Activated naive CD4-positive, alpha-beta T cell treated with anti-CD3 and anti-CD28 coated beads, Interleukin-2, amount 10 ng/mL, durations not matched to agents 7 days and 5 days (primary cell): ENCODE data around the gene RBPMS2.
"Not testable (repeated sequence)": the region's sequence is repeated elsewhere in the genome, so short reads cannot be mapped to it uniquely, and the experiment has no call there.

ENCODE experiments used
- CTCF ChIA-PET: fragments of 350-600 bp; sonication (Branson Sonifier 250); formaldehyde crosslinking; loops from one replicate; lab custom pipeline; 2021; ENCODE audit warnings: antibody characterized with exemption; lab: Charles Lee
- DNase-seq: peaks from one replicate; pipeline ENCODE4 v3.0.0-alpha.2; 2020
- H3K27ac Mint-ChIP-seq: one replicate; pipeline ENCODE4 v1.8.0; 2021; ENCODE audit warnings: mild to moderate bottlenecking, moderate library complexity, mixed read lengths
- H3K27me3 Mint-ChIP-seq: one replicate; pipeline ENCODE4 v1.8.0; 2021; ENCODE audit warnings: mild to moderate bottlenecking, mixed read lengths
- H3K36me3 Mint-ChIP-seq: one replicate; pipeline ENCODE4 v1.8.0; 2021; ENCODE audit warnings: mixed read lengths
- H3K4me1 Mint-ChIP-seq: one replicate; pipeline ENCODE4 v1.8.0; 2021; ENCODE audit warnings: mixed read lengths
- H3K4me3 Mint-ChIP-seq: one replicate; pipeline ENCODE4 v1.8.0; 2021; ENCODE audit warnings: mild to moderate bottlenecking, moderate library complexity, mixed read lengths
- H3K9me3 Mint-ChIP-seq: one replicate; pipeline ENCODE4 v1.8.0; 2021; ENCODE audit warnings: mixed read lengths

Gene RBPMS2

GRCh38 chr15:64775551-64776401 lies at the start of gene RBPMS2:
Gene RBPMS2 (minus strand): TSS chr15:64775589. CDS start chr15:64775319, 270 bp downstream.
- CTCF ChIA-PET, result interaction anchor here (0.9 kb wide), 1 partner anchor 34 kb away, joined by 3 read pairs; no protein-coding TSS in a partner anchor
- Mint-ChIP-seq H3K27me3 (peaks cover 95% of the 10 kb centered on the region), H3K4me1 (peaks cover 12% of the 10 kb centered on the region), H3K4me3 (peak within 1 kb of the TSS; percentile 69), H3K9me3 (no peaks in the 10 kb centered on the region), H3K36me3 (no peaks in the 10 kb centered on the region), H3K27ac (no peak within 1 kb of the TSS)
- peak; percentile 29 for DNase-seq

- Mint-ChIP-seq H3K27me3 (no peaks in the 10 kb centered on the region), H3K27ac (peak overlapping the region; percentile 92), H3K36me3 (peaks cover 23% of the 10 kb centered on the region), H3K4me1 (peaks cover 44% of the 10 kb centered on the region), H3K4me3 (peak overlapping the region; percentile 88), H3K9me3 (no peaks in the 10 kb centered on the region)
- no peak for DNase-seq
- CTCF ChIA-PET, result interaction anchor here (1.0 to 1.3 kb wide), 4 partner anchors 11 to 69 kb away, joined by 3 to 8 read pairs (median 4); partner anchors contain the start of gene PLEKHO2
Observed at GRCh38 chr15:64824929-64825430, 49.6 kb upstream of the RBPMS2 start.

DNA sequence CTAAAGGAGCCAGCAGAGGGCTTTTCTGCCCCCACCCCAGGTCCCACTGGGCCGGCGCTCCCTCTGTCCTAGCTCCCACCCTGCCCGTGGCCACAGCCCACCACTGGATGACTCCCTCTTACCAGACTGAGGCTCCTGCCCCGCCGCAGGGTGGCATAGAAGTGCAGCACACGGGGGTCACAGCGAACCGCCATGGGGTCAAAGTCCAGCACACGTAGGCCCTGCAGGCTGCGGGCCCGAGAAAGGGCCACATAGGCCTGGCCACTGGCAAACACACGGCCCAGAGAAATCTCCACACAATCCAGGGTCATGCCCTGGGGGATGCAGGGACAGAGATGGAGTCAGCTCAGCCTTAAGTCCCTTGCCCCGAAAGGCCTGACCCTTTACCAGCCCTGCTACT lies 41.1 kb upstream of the RBPMS2 start:
- H3K36me3 Mint-ChIP-seq, result peaks cover 26% of the 10 kb centered on the region
- CTCF ChIA-PET, result interaction anchor here (1.2 to 1.7 kb wide), 2 partner anchors 19 to 130 kb away, joined by 4 to 5 read pairs; no protein-coding TSS in a partner anchor
- no peak for DNase-seq
- H3K4me1 Mint-ChIP-seq, result peaks cover 2% of the 10 kb centered on the region
- no peaks in the 10 kb centered on the region for H3K9me3 Mint-ChIP-seq
- peaks cover 5% of the 10 kb centered on the region for H3K27me3 Mint-ChIP-seq
- H3K27ac Mint-ChIP-seq, result no peak overlapping the region
- no peak overlapping the region for H3K4me3 Mint-ChIP-seq

DNA sequence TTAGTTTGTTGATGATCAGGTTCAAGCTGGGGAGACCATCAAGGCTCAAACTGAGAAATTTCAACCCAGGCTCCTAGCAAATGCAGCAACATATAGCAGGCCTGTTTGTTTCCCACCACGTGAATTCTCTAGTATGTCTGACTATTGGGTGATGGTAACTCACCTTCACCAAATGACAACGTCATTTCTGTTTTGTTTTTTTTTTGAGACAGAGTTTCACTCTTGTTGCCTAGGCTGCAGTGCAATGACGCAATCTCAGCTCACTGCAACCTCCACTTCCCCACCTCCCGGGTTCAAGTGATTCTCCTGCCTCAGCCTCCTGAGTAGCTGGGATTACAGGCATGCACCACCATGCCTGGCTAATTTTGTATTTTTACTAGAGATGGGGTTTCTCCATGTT lies 39.6 kb upstream of the RBPMS2 start:
- CTCF ChIA-PET, result interaction anchor here (1.2 kb wide), 2 partner anchors 22 to 128 kb away, joined by 4 read pairs; no protein-coding TSS in a partner anchor
- not testable (repeated sequence) for H3K4me1 Mint-ChIP-seq, H3K9me3 Mint-ChIP-seq, H3K4me3 Mint-ChIP-seq, DNase-seq, H3K27ac Mint-ChIP-seq
- peaks cover 15% of the 10 kb centered on the region for H3K27me3 Mint-ChIP-seq
- peaks cover 17% of the 10 kb centered on the region for H3K36me3 Mint-ChIP-seq

DNA sequence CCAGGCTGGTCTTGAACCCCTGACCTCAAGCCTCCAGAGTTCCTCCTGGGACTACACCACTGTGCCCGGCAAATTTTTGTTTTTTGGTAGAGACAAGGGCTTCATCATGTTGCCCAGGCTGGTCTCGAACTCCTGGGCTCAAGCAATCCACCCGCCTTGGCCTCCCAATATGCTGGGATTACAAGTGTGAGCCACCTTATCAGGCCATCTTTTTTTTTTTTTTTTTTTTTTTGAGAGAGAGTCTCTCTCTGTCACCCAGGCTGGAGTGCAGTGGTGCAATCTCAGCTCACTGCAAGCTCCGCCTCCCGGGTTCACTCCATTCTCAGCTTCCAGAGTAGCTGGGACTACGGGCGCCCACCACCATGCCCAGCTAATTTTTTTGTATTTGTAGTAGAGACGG lies 38.9 kb upstream of the RBPMS2 start:
- peaks cover 16% of the 10 kb centered on the region for H3K36me3 Mint-ChIP-seq
- not testable (repeated sequence) for DNase-seq, H3K4me1 Mint-ChIP-seq, H3K9me3 Mint-ChIP-seq, H3K4me3 Mint-ChIP-seq, H3K27ac Mint-ChIP-seq
- CTCF ChIA-PET, result interaction anchor here (1.2 kb wide), 1 partner anchor 23 kb away, joined by 4 read pairs; no protein-coding TSS in a partner anchor
- peaks cover 21% of the 10 kb centered on the region for H3K27me3 Mint-ChIP-seq

DNA sequence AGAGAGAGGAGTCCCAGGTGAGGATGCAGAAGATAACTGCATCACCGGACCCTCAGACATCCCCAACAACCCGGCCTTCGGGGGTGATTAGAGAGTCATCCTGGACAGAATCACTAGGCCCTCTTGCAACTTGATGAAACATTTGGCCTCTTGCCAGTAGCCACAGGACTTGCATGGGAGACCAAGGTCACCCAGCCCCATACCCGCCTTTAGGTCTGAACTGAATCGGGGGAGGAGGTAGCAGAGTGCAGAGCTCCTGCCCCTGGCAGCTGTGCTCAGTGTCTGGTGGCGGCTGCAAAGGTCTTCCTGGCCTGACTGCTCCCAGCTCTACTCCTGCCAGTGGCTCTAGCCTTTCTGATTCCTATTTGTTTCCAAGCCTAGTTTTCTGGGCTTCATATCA lies 37.7 kb upstream of the RBPMS2 start:
- H3K27me3 Mint-ChIP-seq, result peaks cover 33% of the 10 kb centered on the region
- no peak for DNase-seq
- H3K9me3 Mint-ChIP-seq, result no peaks in the 10 kb centered on the region
- H3K4me1 Mint-ChIP-seq, result no peaks in the 10 kb centered on the region
- no peak overlapping the region for H3K4me3 Mint-ChIP-seq
- CTCF ChIA-PET, result interaction anchor here (0.6 to 0.9 kb wide), 2 partner anchors 24 to 253 kb away, joined by 3 read pairs; no protein-coding TSS in a partner anchor
- no peak overlapping the region for H3K27ac Mint-ChIP-seq
- H3K36me3 Mint-ChIP-seq, result peaks cover 12% of the 10 kb centered on the region

GRCh38 chr15:64810497-64811326 lies 35.3 kb upstream of the RBPMS2 start:
- Mint-ChIP-seq H3K27ac (no peak overlapping the region), H3K4me1 (no peaks in the 10 kb centered on the region), H3K36me3 (peaks cover 6% of the 10 kb centered on the region), H3K27me3 (peaks cover 50% of the 10 kb centered on the region), H3K4me3 (no peak overlapping the region), H3K9me3 (no peaks in the 10 kb centered on the region)
- no peak for DNase-seq
- CTCF ChIA-PET, result interaction anchor here (0.7 to 5.0 kb wide), 19 partner anchors 9 to 116 kb away, joined by 3 to 55 read pairs (median 4); partner anchors contain the start of gene ANKDD1A

- CTCF ChIA-PET, result interaction anchor here (0.6 to 5.0 kb wide), 27 partner anchors 9 to 243 kb away, joined by 3 to 55 read pairs (median 4); partner anchors contain the start of gene PIF1
- no peaks in the 10 kb centered on the region for H3K9me3 Mint-ChIP-seq
- H3K4me3 Mint-ChIP-seq, result no peak overlapping the region
- no peaks in the 10 kb centered on the region for H3K4me1 Mint-ChIP-seq
- peak; percentile 83 for DNase-seq
- H3K27ac Mint-ChIP-seq, result no peak overlapping the region
- peaks cover 51% of the 10 kb centered on the region for H3K27me3 Mint-ChIP-seq
- H3K36me3 Mint-ChIP-seq, result peaks cover 3% of the 10 kb centered on the region
Observed at GRCh38 chr15:64809649-64810496, 34.5 kb upstream of the RBPMS2 start.

DNA sequence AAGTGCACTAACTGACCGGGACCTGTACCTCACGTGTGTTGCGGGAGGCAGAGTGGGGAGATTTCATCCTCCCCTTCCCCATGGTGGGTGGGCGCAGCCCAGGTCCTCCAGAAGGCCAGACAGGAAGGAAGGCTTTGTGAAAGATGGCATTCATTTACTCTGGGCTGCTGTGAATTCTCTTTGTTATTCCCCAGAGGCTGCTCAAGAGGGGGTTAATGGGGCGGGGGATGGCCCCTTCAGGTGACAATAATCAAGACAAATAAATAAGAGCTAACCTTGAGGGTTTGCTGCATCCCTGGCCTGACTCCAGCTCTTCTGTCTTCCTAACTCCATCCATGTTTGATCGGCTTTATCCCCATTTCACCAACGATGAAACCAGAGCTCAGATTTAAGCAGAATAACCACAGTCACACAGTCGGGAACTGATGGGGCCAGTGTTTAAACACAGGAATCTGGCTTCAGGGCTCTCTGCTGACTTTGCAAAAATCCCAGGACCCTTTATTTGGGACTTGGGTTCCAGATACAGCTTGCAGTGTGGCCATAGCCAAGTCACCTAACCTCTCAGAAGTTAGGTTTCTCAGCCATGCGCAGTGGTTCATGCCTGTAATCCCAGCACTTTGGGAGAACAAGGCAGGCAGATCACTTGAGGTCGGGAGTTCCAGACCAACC lies 33.5 kb upstream of the RBPMS2 start:
- CTCF ChIA-PET, result interaction anchor here (0.6 to 5.0 kb wide), 26 partner anchors 8 to 244 kb away, joined by 3 to 55 read pairs (median 4); partner anchors contain the start of gene PIF1
- H3K4me3 Mint-ChIP-seq, result no peak overlapping the region
- no peak for DNase-seq
- H3K4me1 Mint-ChIP-seq, result no peaks in the 10 kb centered on the region
- H3K27ac Mint-ChIP-seq, result no peak overlapping the region
- no peaks in the 10 kb centered on the region for H3K36me3 Mint-ChIP-seq
- H3K9me3 Mint-ChIP-seq, result no peaks in the 10 kb centered on the region
- H3K27me3 Mint-ChIP-seq, result peaks cover 57% of the 10 kb centered on the region

DNA sequence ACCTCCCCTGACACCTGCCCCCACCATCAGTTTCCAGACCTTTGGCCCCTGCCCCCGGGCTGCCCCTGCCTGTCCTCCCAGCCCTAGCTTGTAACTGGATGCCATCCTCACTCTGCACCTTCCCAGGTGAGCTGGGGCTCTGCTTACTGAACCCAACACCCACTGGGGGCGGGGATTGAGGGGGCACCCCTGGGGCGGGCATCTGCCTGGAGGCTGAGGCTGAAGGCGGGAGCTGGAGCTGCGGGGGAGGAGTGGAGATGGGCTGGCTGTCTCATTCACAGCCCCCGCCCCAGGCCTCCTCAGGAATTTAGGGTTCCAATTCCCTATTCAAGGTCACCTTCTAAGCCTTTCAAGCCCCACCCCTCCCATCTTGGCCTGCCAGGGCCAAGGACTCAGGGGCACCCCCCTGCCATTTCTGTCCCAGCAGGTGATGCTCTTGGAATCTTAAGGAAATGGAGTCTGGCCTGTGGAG lies 32.4 kb upstream of the RBPMS2 start:
- Mint-ChIP-seq H3K4me1 (no peaks in the 10 kb centered on the region), H3K9me3 (no peaks in the 10 kb centered on the region), H3K27me3 (peaks cover 59% of the 10 kb centered on the region), H3K27ac (no peak overlapping the region), H3K4me3 (no peak overlapping the region), H3K36me3 (no peaks in the 10 kb centered on the region)
- CTCF ChIA-PET, result interaction anchor here (1.7 to 5.0 kb wide), 3 partner anchors 11 to 74 kb away, joined by 3 to 55 read pairs (median 33); no protein-coding TSS in a partner anchor
- DNase-seq, result no peak

GRCh38 chr15:64807051-64807749 lies 31.8 kb upstream of the RBPMS2 start:
- CTCF ChIA-PET, result interaction anchor here (0.5 to 5.0 kb wide), 5 partner anchors 12 to 601 kb away, joined by 3 to 55 read pairs (median 3); no protein-coding TSS in a partner anchor
- H3K4me3 Mint-ChIP-seq, result no peak overlapping the region
- no peaks in the 10 kb centered on the region for H3K4me1 Mint-ChIP-seq
- H3K36me3 Mint-ChIP-seq, result no peaks in the 10 kb centered on the region
- no peak overlapping the region for H3K27ac Mint-ChIP-seq
- H3K9me3 Mint-ChIP-seq, result no peaks in the 10 kb centered on the region
- peaks cover 57% of the 10 kb centered on the region for H3K27me3 Mint-ChIP-seq
- DNase-seq, result no peak

DNA sequence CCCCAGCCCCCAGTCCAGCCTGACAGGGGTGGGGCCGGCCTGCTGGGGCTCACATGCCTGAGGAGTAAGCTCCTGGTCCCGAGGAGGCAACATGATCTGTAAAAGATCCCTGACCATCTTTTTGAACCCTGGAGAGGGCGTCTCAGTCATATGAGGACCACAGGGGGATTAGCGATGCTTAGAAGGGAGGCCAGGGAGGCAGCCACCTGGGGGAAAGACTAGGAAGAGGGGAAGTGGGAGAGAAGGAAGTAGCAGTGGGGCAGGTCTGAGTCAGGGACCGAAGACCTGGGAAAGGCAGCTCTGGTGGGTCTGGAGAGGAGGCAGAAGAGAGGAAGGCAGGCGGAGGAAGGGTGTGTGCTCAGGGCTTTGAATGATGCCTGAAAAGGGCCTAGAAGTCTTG lies 31.1 kb upstream of the RBPMS2 start:
- CTCF ChIA-PET, result interaction anchor here (0.5 to 1.0 kb wide), 2 partner anchors 250 to 600 kb away, joined by 3 read pairs; no protein-coding TSS in a partner anchor
- no peaks in the 10 kb centered on the region for H3K9me3 Mint-ChIP-seq
- H3K36me3 Mint-ChIP-seq, result no peaks in the 10 kb centered on the region
- H3K27ac Mint-ChIP-seq, result no peak overlapping the region
- no peak overlapping the region for H3K4me3 Mint-ChIP-seq
- peaks cover 2% of the 10 kb centered on the region for H3K4me1 Mint-ChIP-seq
- H3K27me3 Mint-ChIP-seq, result peaks cover 54% of the 10 kb centered on the region
- no peak for DNase-seq
